Smooth muscle cell (in vitro differentiated cells): ENCODE results near the gene LIPN. TPM values are rescaled to one million over a fixed set of nuclear protein-coding genes. Genes with fewer than 3 reads are reported as not detected.

Experiments used
- DNase-seq: peaks from one replicate; lab custom pipeline; 2025; ENCODE audit not compliant: unreplicated experiment; lab: John Stamatoyannopoulos, UW
- H2AFZ ChIP-seq: fragments of 200-600 bp; sonication (generic); 2 replicates; pipeline ENCODE4 v1.6.0; 2016; ENCODE audit warnings: antibody characterized with exemption, low read depth, mild to moderate bottlenecking
- H3F3A ChIP-seq: fragments of 200-600 bp; sonication (generic); 2 replicates; pipeline ENCODE4 v1.6.0; 2017; ENCODE audit warnings: antibody characterized with exemption, low read depth
- H3K27ac ChIP-seq: fragments of 200-600 bp; sonication (generic); 2 replicates; pipeline ENCODE4 v1.5.1; 2016; ENCODE audit warnings: low read depth, mild to moderate bottlenecking
- H3K27me3 ChIP-seq: fragments of 200-600 bp; sonication (generic); 2 replicates; pipeline ENCODE4 v1.6.1; 2016; ENCODE audit warnings: low read depth, mild to moderate bottlenecking
- H3K36me3 ChIP-seq: fragments of 200-600 bp; sonication (generic); 2 replicates; pipeline ENCODE4 v1.5.1; 2016; ENCODE audit warnings: low read depth
- H3K4me1 ChIP-seq: fragments of 200-600 bp; sonication (generic); 2 replicates; pipeline ENCODE4 v1.5.1; 2016; ENCODE audit warnings: low read depth
- H3K4me2 ChIP-seq: fragments of 200-600 bp; sonication (generic); 2 replicates; pipeline ENCODE4 v1.6.0; 2016; ENCODE audit warnings: mild to moderate bottlenecking
- H3K4me3 ChIP-seq: fragments of 200-600 bp; sonication (generic); 2 replicates; pipeline ENCODE4 v1.5.1; 2016; ENCODE audit warnings: mild to moderate bottlenecking
- H3K79me2 ChIP-seq: fragments of 200-600 bp; sonication (generic); 2 replicates; pipeline ENCODE4 v1.6.0; 2016; ENCODE audit warnings: low read depth, mild to moderate bottlenecking
- H3K9ac ChIP-seq: fragments of 200-600 bp; sonication (generic); 2 replicates; pipeline ENCODE4 v1.6.0; 2016; ENCODE audit warnings: low read depth
- H3K9me3 ChIP-seq: fragments of 200-600 bp; sonication (generic); replicated peaks from 2 replicates; pipeline ENCODE4 v1.5.1; 2016; ENCODE audit warnings: low read depth
- H4K20me1 ChIP-seq: fragments of 200-600 bp; sonication (generic); 2 replicates; pipeline ENCODE4 v1.6.0; 2016; ENCODE audit warnings: low read depth
- CTCF ChIP-seq: fragments of 200-600 bp; sonication (generic); IDR thresholded peaks from 2 replicates; pipeline ENCODE4 v1.5.1; 2017; ENCODE audit warnings: borderline replicate concordance, mild to moderate bottlenecking, antibody characterized with exemption; ENCODE audit not compliant: insufficient read depth, poor library complexity, severe bottlenecking
- WGBS: methylation state at CpG from one replicate; pipeline ENCODE4 v1.1.7; 2016; ENCODE audit warnings: low lambda C conversion rate; 5-methylcytosine and 5-hydroxymethylcytosine counted together
- polyA plus RNA-seq: library from polyadenylated mRNA; unstranded; fragments of >200 nt; fragmentation: Nextera tagmentation; extraction: Ambion mirVana; gene quantifications from 2 replicates; pipeline ENCODE4 v1.2.1, GENCODE V29; 2016
- total RNA-seq: library from RNA; depleted of rRNA; stranded (reverse); fragments of >200 nt; gene quantifications from 2 replicates; pipeline ENCODE4 v1.2.3, GENCODE V29; 2014

LIPN gene
- total and polyA plus RNA-seq, 2 experiments from 2014 or later: 0.40 TPM; not detected in 1

GRCh38 chr10:88791924-88792323 lies 32.1 kb downstream of the LIPN start:
- no peak overlapping the region for H3K4me3 ChIP-seq
- H3K27me3 ChIP-seq: no peaks in the 10 kb centered on the region
- no peak overlapping the region for H3K4me2 ChIP-seq
- 61% methylated on average over 2 of the region's 2 CpGs for WGBS
- no peaks in the 10 kb centered on the region for H4K20me1 ChIP-seq
- no peak for DNase-seq
- peaks cover 9% of the 10 kb centered on the region for H3K4me1 ChIP-seq
- H3K79me2 ChIP-seq: no peaks in the 10 kb centered on the region
- peak overlapping the region; percentile 40 for H3K27ac ChIP-seq
- H3K36me3 ChIP-seq: no peaks in the 10 kb centered on the region
- H3K9me3 ChIP-seq: no peaks in the 10 kb centered on the region
- H3K9ac ChIP-seq: no peak overlapping the region
- H2AFZ ChIP-seq: peak overlapping the region; percentile 29
- H3F3A ChIP-seq: peaks cover 14% of the 10 kb centered on the region
- peak; percentile 44 for TF ChIP-seq CTCF

- Histone ChIP-seq H2AFZ (peak overlapping the region; percentile 29), H3F3A (peaks cover 14% of the 10 kb centered on the region), H3K4me3 (no peak overlapping the region), H3K4me2 (peak overlapping the region; percentile 61), H3K27me3 (no peaks in the 10 kb centered on the region), H3K36me3 (no peaks in the 10 kb centered on the region), H3K4me1 (peaks cover 9% of the 10 kb centered on the region), H3K79me2 (no peaks in the 10 kb centered on the region), H3K9ac (no peak overlapping the region), H3K9me3 (no peaks in the 10 kb centered on the region), H3K27ac (peak overlapping the region; percentile 72), H4K20me1 (no peaks in the 10 kb centered on the region)
- 79% methylated on average over 4 of the region's 4 CpGs for WGBS
- no peak for DNase-seq
- TF ChIP-seq CTCF: no peak
Measured at GRCh38 chr10:88792661-88793060, 32.8 kb downstream of the LIPN start.

- no peak overlapping the region for H2AFZ ChIP-seq
- TF ChIP-seq CTCF: no peak
- no peaks in the 10 kb centered on the region for H3K9me3 ChIP-seq
- WGBS: 10% methylated on average over 2 of the region's 2 CpGs
- no peak overlapping the region for H3K9ac ChIP-seq
- H3K36me3 ChIP-seq: no peaks in the 10 kb centered on the region
- no peak for DNase-seq
- H3K4me1 ChIP-seq: peaks cover 9% of the 10 kb centered on the region
- no peak overlapping the region for H3K4me3 ChIP-seq
- peaks cover 14% of the 10 kb centered on the region for H3F3A ChIP-seq
- no peaks in the 10 kb centered on the region for H3K27me3 ChIP-seq
- peak overlapping the region; percentile 72 for H3K27ac ChIP-seq
- no peaks in the 10 kb centered on the region for H4K20me1 ChIP-seq
- no peaks in the 10 kb centered on the region for H3K79me2 ChIP-seq
- peak overlapping the region; percentile 61 for H3K4me2 ChIP-seq
Measured at GRCh38 chr10:88793712-88794299, 34.0 kb downstream of the LIPN start.

- Histone ChIP-seq H3K79me2 (no peaks in the 10 kb centered on the region), H3K27ac (peak overlapping the region; percentile 72), H4K20me1 (no peaks in the 10 kb centered on the region), H3K9me3 (no peaks in the 10 kb centered on the region), H3K4me1 (peaks cover 9% of the 10 kb centered on the region), H3K4me3 (no peak overlapping the region), H3K36me3 (no peaks in the 10 kb centered on the region), H3K9ac (no peak overlapping the region), H3K4me2 (no peak overlapping the region), H3F3A (peaks cover 14% of the 10 kb centered on the region), H3K27me3 (no peaks in the 10 kb centered on the region), H2AFZ (no peak overlapping the region)
- no peak for TF ChIP-seq CTCF
- 60% methylated on average over 1 of the region's 1 CpG for WGBS
- DNase-seq: no peak
Measured at GRCh38 chr10:88794731-88795130, 34.9 kb downstream of the LIPN start.
